PFSK-1 (cell line): ENCODE measurements around the gene RTP3.

Source experiments
- FOXP2 ChIP-seq: optimal IDR thresholded peaks from 2 replicates; pipeline ENCODE3; 2011; ENCODE audit warnings: borderline replicate concordance, control low read depth, inconsistent platforms; ENCODE audit not compliant: insufficient read depth; ENCODE audit errors: extremely low read length, extremely low read depth
- POLR2AphosphoS5 ChIP-seq: IDR thresholded peaks from 2 replicates; pipeline ENCODE4 v1.6.1; 2012; ENCODE audit warnings: low read depth, mild to moderate bottlenecking, control low read depth, low read length, moderate library complexity
- SIN3A ChIP-seq: IDR thresholded peaks from 2 replicates; pipeline ENCODE4 v1.6.1; 2012; ENCODE audit warnings: mild to moderate bottlenecking, low read length, moderate library complexity, borderline replicate concordance; ENCODE audit not compliant: insufficient read depth
- TAF1 ChIP-seq: IDR thresholded peaks from 2 replicates; pipeline ENCODE4 v1.6.1; 2012; ENCODE audit warnings: low read length, control low read depth, borderline replicate concordance; ENCODE audit not compliant: insufficient read depth
- TF ChIP-seq, protein P1 (sequence below), 2 experiments: IDR thresholded peaks; 2 replicates each; pipeline versions ENCODE4 v1.6.1 to v1.8.0; 2011 to 2012; ENCODE audit warnings: low read depth in 2 of 2, low read length in 2 of 2, control low read depth in 1 of 2, inconsistent platforms in 1 of 2, mild to moderate bottlenecking in 1 of 2, moderate library complexity in 1 of 2; ENCODE audit not compliant: insufficient read depth in 1 of 2

The RTP3 gene

GRCh38 chr3:46454209-46454595 is 43.6 kb upstream of the RTP3 start:
- TF ChIP-seq TAF1, result no peak
- TF ChIP-seq, protein P1, sequence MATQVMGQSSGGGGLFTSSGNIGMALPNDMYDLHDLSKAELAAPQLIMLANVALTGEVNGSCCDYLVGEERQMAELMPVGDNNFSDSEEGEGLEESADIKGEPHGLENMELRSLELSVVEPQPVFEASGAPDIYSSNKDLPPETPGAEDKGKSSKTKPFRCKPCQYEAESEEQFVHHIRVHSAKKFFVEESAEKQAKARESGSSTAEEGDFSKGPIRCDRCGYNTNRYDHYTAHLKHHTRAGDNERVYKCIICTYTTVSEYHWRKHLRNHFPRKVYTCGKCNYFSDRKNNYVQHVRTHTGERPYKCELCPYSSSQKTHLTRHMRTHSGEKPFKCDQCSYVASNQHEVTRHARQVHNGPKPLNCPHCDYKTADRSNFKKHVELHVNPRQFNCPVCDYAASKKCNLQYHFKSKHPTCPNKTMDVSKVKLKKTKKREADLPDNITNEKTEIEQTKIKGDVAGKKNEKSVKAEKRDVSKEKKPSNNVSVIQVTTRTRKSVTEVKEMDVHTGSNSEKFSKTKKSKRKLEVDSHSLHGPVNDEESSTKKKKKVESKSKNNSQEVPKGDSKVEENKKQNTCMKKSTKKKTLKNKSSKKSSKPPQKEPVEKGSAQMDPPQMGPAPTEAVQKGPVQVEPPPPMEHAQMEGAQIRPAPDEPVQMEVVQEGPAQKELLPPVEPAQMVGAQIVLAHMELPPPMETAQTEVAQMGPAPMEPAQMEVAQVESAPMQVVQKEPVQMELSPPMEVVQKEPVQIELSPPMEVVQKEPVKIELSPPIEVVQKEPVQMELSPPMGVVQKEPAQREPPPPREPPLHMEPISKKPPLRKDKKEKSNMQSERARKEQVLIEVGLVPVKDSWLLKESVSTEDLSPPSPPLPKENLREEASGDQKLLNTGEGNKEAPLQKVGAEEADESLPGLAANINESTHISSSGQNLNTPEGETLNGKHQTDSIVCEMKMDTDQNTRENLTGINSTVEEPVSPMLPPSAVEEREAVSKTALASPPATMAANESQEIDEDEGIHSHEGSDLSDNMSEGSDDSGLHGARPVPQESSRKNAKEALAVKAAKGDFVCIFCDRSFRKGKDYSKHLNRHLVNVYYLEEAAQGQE (IDR thresholded peaks at IDR 0.05; ENCODE audit: insufficient read depth in 1 of 2, low read depth in 2 of 2, low read length in 2 of 2), result no peak
- no peak for TF ChIP-seq POLR2AphosphoS5
- no peak for TF ChIP-seq SIN3A
- TF ChIP-seq FOXP2, result no peak

- TF ChIP-seq, protein P1 (IDR thresholded peaks at IDR 0.05; ENCODE audit: insufficient read depth in 1 of 2, low read depth in 2 of 2, low read length in 2 of 2), result no peak
- TF ChIP-seq FOXP2 (no peak), TAF1 (no peak), POLR2AphosphoS5 (no peak), SIN3A (no peak)
Observed at GRCh38 chr3:46454606-46455005, 43.2 kb upstream of the RTP3 start.

DNA sequence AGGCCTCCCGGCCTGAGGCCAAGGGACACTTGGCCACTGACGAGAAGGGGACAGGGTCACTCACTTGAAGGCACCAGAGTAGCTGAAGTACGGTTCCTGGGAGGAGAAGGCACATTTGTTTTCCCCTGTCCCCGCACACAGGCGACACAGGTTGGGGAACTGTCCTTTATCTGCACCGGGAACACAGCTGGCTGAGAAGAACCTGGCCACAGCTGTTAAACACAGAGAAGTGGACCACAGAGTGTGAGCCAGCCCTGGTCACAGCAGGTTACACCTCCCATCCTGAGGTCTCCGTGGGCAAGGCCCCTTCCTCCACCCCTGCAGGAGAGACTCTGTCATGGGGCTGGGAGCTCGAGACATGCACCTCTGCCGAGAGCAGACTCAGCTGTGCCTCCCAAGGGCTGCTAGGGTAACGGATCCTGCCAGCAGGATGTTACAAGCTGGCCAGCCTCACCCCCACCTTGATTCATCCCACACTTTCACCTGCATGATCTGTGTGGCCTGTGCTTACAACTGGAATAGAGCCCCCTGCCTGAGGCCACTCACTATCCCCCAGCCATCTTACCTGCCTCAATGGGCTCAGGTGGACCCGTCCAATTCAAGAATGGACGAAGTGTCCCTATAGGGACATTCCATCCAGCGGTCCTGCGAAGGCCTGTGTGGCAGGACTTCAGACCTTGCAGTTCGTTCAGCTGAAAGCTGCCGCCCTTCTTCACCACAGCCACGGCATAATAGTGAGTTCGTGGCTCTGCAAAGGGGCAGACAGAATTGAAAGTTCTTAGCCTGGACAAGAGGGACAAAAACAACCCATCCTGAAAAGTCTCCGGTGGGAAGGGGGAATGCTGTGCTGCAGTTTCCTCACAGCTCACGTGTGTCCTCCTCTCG is 42.3 kb upstream of the RTP3 start:
- TF ChIP-seq FOXP2 (no peak), POLR2AphosphoS5 (no peak), TAF1 (no peak), SIN3A (no peak)
- TF ChIP-seq, protein P1 (IDR thresholded peaks at IDR 0.05; ENCODE audit: insufficient read depth in 1 of 2, low read depth in 2 of 2, low read length in 2 of 2), result no peak

DNA sequence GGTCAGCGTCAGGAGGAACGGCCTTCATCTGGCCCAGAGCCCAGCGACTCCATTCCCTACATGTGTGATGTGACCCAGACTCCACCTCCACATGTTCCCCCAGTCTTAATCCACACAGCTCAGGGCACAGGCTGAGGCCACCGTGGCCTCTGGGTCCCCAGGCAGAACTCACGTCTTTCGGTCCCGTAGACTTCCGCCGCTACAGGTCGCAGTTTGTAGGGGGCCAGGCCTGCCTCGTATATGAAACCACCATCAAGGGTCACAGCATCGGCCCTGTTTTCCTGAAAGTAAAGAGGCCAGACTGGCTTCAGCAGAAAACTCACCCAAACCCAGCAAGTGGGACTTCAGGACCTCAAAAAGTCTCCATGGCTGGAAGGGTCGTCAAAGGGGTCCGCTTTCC is 41.7 kb upstream of the RTP3 start:
- no peak for TF ChIP-seq FOXP2
- TF ChIP-seq POLR2AphosphoS5, result no peak

DNA sequence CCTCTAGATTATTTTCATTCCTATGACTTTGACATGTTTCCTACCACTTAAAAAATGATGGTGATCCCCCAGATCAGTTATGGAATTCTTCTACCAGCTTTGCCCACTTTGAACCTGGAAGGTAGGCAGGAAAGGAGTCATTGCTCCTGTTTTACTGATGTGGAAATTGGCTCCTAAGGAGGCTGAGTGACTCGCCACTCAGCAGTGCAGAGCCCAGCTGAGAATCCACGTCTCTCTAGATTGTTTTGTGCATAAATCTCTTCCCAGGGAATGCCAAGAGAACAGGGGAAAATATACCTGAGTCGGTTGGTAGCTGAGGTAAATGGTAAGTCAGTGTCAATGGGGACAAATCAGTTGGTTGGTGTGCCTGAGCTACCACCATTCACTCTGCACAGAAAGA is 37.7 kb upstream of the RTP3 start:
- TF ChIP-seq POLR2AphosphoS5, result no peak
- TF ChIP-seq SIN3A, result no peak
- TF ChIP-seq, protein P1 (IDR thresholded peaks at IDR 0.05; ENCODE audit: insufficient read depth in 1 of 2, low read depth in 2 of 2, low read length in 2 of 2), result no peak
- no peak for TF ChIP-seq TAF1
- TF ChIP-seq FOXP2, result no peak
